GM19455 (cell line): Measurements from ENCODE around the gene WDFY2.
"Not testable (repeated sequence)": the region's sequence is repeated elsewhere in the genome, so short reads cannot be mapped to it uniquely, and the experiment has no call there.

Source experiments
- ATAC-seq: cut with Tn5 transposase; IDR thresholded peaks from one replicate; pipeline ENCODE4 v1.9.1; 2021; ENCODE audit not compliant: unreplicated experiment

Gene WDFY2

DNA sequence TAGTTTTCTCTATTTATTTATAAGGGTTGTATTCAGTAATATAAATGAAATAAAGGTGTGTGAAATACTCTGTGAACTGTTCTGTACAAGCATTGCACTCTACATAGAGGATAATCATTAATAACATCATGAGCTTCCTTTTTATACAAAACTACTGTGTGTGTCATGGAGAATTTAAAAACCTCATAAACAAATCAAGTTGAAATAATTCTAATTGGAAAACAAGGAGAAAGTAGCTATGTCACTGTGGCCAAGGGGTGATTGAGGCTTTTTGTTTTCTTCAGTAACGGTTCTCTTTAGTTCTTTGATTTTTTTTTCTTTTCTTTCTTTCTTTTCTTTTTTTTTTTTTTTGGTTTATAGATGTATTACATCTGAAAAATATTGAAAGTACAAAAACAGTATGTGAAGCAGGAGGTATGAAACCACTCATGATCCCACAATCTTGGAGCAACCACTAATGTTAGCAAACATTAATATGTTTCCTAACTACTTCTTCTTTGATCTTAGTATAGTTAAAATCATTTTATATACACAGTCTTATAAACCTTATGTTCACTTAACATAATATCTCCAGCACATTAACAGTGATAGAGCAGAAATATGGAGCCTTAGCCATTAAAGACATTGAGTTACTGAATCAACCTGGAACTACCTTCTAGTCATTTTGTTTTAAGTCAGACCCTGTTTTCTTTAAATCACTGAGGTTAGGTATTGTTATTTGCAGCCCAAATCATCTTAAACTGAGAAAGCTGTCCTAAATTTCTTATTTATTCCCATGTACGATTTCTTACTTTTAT, 45.4 kb downstream of the WDFY2 start:
- ATAC-seq, result no peak

DNA sequence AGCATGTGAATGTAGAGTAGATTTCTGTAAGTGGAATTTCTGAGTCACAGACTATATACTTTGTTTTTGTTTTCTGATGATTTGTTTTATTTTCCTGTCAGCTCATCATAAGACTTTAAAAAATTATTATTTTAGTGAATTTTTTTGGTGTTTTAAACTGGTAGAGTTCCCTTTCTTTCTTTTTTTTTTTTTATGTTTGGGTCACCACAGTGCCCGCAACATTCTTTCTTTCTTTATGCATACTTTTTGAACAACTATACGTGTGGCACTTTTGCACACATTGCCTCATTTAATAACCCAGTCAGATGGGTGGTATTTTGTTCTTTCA, 46.0 kb downstream of the WDFY2 start:
- no peak for ATAC-seq

DNA sequence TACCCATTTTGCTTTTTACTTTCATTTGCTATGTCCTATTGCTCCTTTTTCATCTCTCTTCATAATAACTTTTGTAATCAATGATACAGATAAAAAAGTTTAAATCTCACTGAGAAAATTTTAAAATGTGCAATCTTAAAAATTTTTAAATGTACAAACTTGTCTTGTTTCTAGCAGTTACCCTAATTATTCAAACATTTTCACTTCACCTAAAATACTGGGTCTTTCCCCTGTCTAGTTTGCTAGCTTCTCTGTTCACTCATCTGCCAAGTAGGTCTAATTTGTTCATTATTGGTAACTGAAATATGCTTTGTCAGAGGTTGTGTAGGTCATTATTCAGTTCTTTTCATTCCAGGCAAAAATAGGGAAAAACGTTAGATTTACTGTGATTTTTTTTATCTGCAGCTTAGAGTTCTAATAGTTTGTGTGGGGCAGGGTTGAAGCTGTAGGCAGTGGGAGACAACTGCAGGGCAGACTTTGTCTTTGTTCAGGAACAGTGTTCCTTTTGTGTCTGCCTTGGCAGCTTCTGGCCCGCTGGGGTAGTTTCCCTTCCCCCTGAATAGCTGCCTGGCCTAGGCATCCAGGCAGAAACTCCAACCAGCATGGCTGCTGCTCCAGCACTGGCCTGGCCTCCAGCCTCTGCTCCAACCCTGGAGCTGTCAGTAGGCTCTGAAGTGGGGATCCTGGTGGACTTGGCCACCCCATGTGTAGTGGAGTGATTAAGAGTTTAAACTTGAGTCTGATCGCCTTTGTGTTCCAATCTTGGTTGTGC, 48.5 kb downstream of the WDFY2 start:
- ATAC-seq, result no peak

- ATAC-seq, result no peak
Measured at GRCh38 chr13:51635137-51635878, 51.0 kb downstream of the WDFY2 start.

- no peak for ATAC-seq
Measured at GRCh38 chr13:51636349-51636890, 52.2 kb downstream of the WDFY2 start.

- ATAC-seq, result no peak
Measured at GRCh38 chr13:51637852-51638215, 53.6 kb downstream of the WDFY2 start.

DNA sequence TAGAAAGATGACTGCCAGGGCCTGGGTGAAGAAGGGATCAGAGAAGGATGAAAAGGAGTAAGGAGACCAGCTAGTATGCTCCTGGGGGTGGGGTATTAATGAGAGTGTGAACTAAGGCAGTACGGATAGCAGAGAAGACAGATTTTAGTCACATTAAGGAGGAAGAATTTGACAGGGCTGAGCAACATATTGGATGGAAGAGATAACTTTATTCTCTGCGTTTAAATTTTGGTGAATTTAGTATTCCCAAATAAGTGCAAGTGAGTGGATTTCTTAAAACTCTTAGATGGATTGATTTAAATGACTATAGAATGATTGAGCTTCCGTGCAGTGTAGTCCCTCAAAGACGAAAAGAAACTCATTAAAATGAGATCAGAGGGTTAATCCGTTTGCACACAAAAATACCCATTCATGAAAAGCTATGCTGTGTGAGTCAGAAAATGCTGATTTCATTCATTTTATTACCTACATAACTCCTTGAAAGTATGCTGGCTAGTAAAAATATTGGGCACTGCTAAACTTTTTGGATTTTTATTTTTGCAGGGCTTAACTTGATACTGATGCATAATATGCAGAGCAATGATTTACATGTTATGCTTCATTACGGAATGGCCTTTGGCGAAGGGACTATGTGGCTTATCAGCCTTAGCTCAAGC, 54.1 kb downstream of the WDFY2 start:
- ATAC-seq, result no peak

GRCh38 chr13:51639171-51639570, 54.9 kb downstream of the WDFY2 start:
- ATAC-seq, result no peak

DNA sequence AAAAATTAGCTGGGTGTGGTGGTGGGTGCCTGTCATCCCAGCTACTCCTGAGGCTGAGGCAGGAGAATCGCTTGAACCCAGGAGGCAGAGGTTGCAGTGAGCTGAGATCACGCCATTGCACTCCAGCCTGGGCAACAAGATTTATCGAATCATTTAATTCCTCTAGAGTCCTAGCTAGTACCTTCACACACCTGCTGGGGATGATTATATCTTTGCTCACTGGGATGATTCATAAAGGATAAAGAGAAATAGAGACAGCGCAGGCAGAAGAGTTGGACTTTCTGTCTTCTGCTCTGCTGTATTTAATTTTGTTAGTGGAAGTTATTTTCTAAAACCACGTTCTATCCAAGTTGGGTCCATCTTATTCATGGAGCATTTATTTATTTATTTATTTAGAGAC, 56.4 kb downstream of the WDFY2 start:
- ATAC-seq, result not testable (repeated sequence)

- ATAC-seq, result no peak
Measured at GRCh38 chr13:51643105-51643881, 59.0 kb downstream of the WDFY2 start.

DNA sequence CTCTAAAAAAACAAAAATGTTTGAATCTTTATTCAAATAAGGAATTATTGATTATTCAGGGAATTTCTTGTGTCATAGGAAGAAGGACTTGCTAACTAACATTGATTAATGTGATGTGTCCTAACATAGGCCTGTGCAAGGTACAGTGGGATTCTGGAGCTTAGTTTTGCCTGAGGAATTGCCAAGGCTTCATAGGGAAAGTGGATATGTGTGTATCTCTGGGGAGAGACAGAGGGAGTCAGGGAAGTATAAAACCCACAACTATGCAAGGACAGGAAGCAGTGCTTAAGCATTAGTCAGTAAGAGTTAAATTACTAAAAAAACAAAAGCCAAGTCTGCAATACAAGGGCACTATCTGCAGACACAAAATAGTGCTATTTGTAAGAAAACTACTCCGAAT, 59.6 kb downstream of the WDFY2 start:
- ATAC-seq, result no peak

DNA sequence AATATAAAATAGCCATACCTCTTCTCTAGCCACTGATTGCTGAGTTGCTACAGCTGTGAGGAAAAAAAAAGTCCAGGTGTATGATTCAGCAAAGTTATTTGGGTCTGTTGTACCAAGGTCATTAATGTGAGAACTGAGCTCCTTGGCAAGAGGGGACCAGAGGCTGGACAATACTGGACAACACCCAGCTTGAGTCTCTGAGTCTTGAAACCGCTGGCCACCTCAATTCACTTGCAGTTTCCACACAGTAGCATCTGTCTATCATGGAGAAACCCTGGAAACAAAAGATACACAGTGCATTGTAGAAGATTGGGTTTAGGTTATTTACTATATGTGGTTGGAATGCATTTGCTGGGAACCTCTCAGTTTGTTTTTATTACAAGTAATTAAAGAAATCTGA, 60.4 kb downstream of the WDFY2 start:
- no peak for ATAC-seq

DNA sequence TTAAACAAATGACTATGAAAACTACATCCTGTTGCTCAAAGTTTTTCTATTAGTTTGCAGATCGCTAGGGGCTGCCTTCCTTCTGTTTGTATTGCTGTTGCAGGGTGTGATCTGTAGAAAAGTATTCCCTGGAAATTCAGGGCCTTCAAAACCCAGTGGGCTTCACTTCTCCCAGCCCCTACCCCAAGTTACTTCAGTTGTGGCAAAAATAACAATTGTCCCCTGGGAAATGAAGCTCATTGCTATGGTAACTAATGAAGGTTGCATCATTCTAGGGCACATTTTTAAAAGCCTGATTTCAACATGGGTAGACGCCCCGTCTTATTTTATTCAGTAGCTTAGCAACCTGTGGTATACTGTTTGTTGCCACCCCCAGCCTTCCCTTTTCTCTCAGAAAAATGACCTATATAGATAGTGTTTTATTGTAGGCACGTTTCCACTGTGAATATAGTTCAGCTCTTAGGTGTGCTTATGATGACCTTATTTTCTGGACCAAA, 60.9 kb downstream of the WDFY2 start:
- no peak for ATAC-seq

- ATAC-seq, result no peak
Measured at GRCh38 chr13:51645761-51646670, 61.8 kb downstream of the WDFY2 start.

GRCh38 chr13:51647067-51647466, 62.8 kb downstream of the WDFY2 start:
- ATAC-seq, result no peak

- not testable (repeated sequence) for ATAC-seq
Measured at GRCh38 chr13:51652193-51652592, 67.9 kb downstream of the WDFY2 start.

DNA sequence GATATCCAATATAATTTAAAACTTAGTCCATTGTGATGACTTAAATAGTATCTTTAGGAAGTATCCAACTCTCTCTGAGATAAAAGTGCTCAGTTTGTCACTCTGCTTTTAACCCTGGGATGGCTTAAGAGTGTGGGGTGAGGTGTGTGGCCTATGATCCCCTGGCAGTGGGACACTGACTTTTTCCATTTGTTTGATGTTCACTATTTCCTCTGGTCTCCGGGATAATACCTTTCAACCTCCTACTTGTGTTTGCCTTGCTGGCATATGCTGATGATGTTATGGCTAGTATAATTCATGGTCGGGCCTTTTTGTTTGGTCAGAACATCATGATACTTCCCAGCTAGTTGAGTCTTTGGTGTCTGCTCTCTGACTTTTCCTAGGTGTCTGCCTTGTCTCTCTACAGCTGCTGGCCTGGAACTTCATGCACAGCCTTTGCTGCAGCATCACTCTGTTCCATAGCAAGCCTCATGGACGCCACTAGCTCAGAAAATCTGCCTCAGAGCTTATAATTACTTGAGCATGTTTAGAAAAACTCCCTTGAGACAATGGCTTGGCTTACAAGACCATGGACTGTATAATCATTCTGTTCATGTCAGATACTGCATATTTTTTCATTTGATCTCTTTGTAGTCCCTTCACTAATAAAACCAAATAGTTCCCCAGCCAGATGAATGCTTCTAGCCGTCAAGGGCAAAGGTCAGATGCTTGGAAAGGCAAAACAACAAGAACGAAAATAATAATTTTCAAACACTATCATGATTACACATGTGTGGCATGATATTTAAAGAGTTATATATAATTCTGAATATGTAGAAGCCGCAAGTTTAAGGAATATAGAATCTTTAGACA, 75.2 kb downstream of the WDFY2 start:
- no peak for ATAC-seq

DNA sequence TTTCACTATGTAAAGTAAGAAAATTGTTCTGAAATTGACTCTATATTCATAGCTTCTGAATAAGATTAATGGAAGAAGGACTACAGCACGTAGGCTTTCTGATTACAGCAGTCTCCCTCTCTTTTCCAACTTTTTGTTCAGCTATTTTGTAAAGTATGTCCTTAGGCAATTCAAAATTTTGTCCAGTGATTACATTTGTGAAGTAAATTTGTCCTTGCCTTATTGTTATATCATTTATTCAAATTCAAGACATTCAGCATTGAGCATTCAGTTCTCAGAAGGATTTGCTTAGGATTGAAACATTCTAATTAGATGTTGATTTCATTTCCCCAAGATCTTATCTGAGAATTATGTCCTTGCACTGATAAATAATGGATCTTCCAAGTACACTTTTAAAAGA, 76.6 kb downstream of the WDFY2 start:
- no peak for ATAC-seq
